DOHH2 (cell line): ENCODE measurements around the gene VPS4B.

ENCODE experiments used
- H3F3A ChIP-seq: fragments of 200-600 bp; sonication (generic), shearing (Covaris generic); 2 replicates; pipeline ENCODE4 v1.6.0; 2016; ENCODE audit warnings: antibody characterized with exemption, mild to moderate bottlenecking; ENCODE audit not compliant: control insufficient read depth, insufficient read depth
- H3K27ac ChIP-seq: fragments of 200-600 bp; sonication (generic); 2 replicates; pipeline ENCODE4 v1.5.1; 2014; ENCODE audit warnings: low read depth, mild to moderate bottlenecking, low read length, moderate library complexity
- H3K27me3 ChIP-seq: fragments of 200-600 bp; sonication (generic); 2 replicates; pipeline ENCODE4 v1.6.1; 2014; ENCODE audit warnings: mild to moderate bottlenecking, low read length, mixed read lengths; ENCODE audit not compliant: control insufficient read depth
- H3K36me3 ChIP-seq: fragments of 200-600 bp; sonication (generic); 2 replicates; pipeline ENCODE4 v1.6.1; 2014; ENCODE audit warnings: mild to moderate bottlenecking, low read length, moderate library complexity, mixed read lengths; ENCODE audit not compliant: control insufficient read depth
- H3K4me1 ChIP-seq: fragments of 200-600 bp; sonication (generic); 2 replicates; pipeline ENCODE4 v1.6.1; 2014; ENCODE audit warnings: mild to moderate bottlenecking, low read length, mixed read lengths; ENCODE audit not compliant: control insufficient read depth
- H3K4me2 ChIP-seq: fragments of 200-600 bp; sonication (generic); 2 replicates; pipeline ENCODE4 v1.6.0; 2014; ENCODE audit warnings: mild to moderate bottlenecking, low read length, moderate library complexity
- H3K4me3 ChIP-seq: fragments of 200-600 bp; sonication (generic); 2 replicates; pipeline ENCODE4 v1.5.1; 2014; ENCODE audit warnings: mild to moderate bottlenecking, low read length, mixed read lengths
- H3K79me2 ChIP-seq: fragments of 200-600 bp; sonication (generic); 2 replicates; pipeline ENCODE4 v1.6.1; 2014; ENCODE audit warnings: mild to moderate bottlenecking, low read length, mixed read lengths; ENCODE audit not compliant: control insufficient read depth
- H3K9me2 ChIP-seq: fragments of 200-600 bp; sonication (generic); replicated peaks from 2 replicates; pipeline ENCODE4 v1.6.1; 2014; ENCODE audit warnings: mild to moderate bottlenecking, low read length, mixed read lengths; ENCODE audit not compliant: control insufficient read depth
- H3K9me3 ChIP-seq: fragments of 200-600 bp; sonication (generic); 2 replicates; pipeline ENCODE4 v1.6.1; 2014; ENCODE audit warnings: antibody characterized with exemption, low read length, mixed read lengths; ENCODE audit not compliant: control insufficient read depth, insufficient read depth
- H4K20me1 ChIP-seq: fragments of 200-600 bp; sonication (generic); 2 replicates; pipeline ENCODE4 v1.6.0; 2014; ENCODE audit warnings: low read depth, mild to moderate bottlenecking, antibody characterized with exemption, low read length, moderate library complexity; ENCODE audit not compliant: control insufficient read depth, insufficient read depth
- EZH2phosphoT487 ChIP-seq: fragments of 200-600 bp; sonication (generic); IDR thresholded peaks from 2 replicates; pipeline ENCODE4 v1.6.1; 2017; ENCODE audit warnings: borderline replicate concordance, mild to moderate bottlenecking, antibody characterized with exemption, low read length, moderate library complexity, mixed read lengths
- TF ChIP-seq, protein P1 (sequence below): fragments of 200-600 bp; sonication (generic); IDR thresholded peaks from one replicate; pipeline ENCODE4 v1.5.1; 2014; ENCODE audit warnings: antibody characterized with exemption, mild to moderate bottlenecking, low read depth, low read length; ENCODE audit not compliant: poor library complexity, severe bottlenecking

VPS4B gene

DNA sequence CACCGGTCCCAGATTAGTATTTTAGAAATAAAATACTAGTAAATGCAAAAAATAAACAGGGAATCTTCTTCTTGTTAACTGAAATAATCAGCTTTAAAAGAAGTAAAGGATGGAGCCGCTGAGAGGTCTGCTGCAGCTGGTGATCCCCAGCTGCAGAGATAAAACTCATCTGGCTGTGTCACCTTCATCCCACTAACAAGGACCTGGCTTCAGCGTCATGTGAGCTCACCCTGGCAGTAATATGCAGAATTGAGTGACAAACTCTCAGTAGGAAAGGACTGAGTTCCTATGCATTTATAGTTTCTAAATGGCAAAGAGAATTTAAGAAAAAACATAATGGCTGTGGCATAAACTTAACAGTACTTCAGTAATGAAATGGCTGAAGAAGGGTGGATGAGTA is 27.3 kb downstream of the VPS4B start:
- Histone ChIP-seq H3K27ac (no peak overlapping the region), H3K4me2 (no peak overlapping the region), H3K4me1 (no peaks in the 10 kb centered on the region), H3K9me3 (no peaks in the 10 kb centered on the region), H3K9me2 (no peaks in the 10 kb centered on the region), H3K4me3 (no peak overlapping the region), H4K20me1 (no peaks in the 10 kb centered on the region), H3K79me2 (no peaks in the 10 kb centered on the region), H3F3A (no peaks in the 10 kb centered on the region), H3K36me3 (peaks cover 63% of the 10 kb centered on the region), H3K27me3 (no peaks in the 10 kb centered on the region)
- TF ChIP-seq, protein P1, sequence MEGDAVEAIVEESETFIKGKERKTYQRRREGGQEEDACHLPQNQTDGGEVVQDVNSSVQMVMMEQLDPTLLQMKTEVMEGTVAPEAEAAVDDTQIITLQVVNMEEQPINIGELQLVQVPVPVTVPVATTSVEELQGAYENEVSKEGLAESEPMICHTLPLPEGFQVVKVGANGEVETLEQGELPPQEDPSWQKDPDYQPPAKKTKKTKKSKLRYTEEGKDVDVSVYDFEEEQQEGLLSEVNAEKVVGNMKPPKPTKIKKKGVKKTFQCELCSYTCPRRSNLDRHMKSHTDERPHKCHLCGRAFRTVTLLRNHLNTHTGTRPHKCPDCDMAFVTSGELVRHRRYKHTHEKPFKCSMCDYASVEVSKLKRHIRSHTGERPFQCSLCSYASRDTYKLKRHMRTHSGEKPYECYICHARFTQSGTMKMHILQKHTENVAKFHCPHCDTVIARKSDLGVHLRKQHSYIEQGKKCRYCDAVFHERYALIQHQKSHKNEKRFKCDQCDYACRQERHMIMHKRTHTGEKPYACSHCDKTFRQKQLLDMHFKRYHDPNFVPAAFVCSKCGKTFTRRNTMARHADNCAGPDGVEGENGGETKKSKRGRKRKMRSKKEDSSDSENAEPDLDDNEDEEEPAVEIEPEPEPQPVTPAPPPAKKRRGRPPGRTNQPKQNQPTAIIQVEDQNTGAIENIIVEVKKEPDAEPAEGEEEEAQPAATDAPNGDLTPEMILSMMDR: no peak
- no peak for TF ChIP-seq EZH2phosphoT487

DNA sequence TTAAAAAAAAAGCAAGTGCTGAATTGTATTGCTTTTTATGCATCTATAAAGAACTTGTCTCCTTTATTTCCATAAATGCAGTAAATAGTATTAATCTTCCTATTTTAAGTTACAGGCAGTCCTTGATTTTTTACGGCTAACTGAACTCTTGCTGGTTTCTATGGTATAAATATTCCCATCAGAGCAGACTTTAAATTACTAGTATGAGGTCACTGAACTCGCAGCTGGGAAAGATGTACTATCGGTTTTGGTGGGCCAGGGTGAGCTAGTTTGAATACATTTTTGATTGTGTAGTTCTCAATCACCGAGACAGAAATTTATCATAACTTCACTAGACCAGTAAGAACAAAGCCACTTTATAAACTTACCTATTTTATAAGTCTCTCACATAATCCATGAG is 34.4 kb downstream of the VPS4B start:
- Histone ChIP-seq H3K9me3 (no peaks in the 10 kb centered on the region), H3F3A (no peaks in the 10 kb centered on the region), H4K20me1 (no peaks in the 10 kb centered on the region), H3K9me2 (no peaks in the 10 kb centered on the region), H3K27me3 (no peaks in the 10 kb centered on the region), H3K27ac (no peak overlapping the region), H3K4me2 (no peak overlapping the region), H3K79me2 (no peaks in the 10 kb centered on the region), H3K4me1 (no peaks in the 10 kb centered on the region), H3K4me3 (no peak overlapping the region), H3K36me3 (peaks cover 27% of the 10 kb centered on the region)
- TF ChIP-seq, protein P1: no peak
- TF ChIP-seq EZH2phosphoT487: no peak

DNA sequence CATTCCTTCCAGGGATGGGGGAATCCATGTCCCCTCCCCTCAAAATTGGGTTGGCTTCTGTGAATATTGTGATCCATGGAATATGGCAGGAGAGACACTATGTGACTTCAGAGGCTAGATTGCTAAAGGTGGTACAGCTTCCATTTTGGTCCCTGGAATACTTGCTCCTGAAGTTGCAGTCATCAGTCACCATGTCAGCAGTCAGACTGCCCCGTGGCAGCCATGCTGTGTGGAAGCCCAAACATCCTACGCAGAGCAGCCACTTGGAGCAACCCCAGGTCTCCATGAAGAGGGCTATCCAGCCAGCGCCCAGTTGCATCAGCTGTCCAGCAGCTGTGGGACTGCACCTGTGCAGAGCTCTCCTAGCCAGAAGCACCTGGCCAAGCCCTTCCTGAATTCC is 39.4 kb downstream of the VPS4B start:
- Histone ChIP-seq H3K4me1 (no peaks in the 10 kb centered on the region), H3K27me3 (no peaks in the 10 kb centered on the region; the same call in 1 of the 2 replicates), H3K36me3 (no peaks in the 10 kb centered on the region), H3K4me2 (no peak overlapping the region), H3K27ac (no peak overlapping the region), H3K79me2 (no peaks in the 10 kb centered on the region), H3K9me3 (no peaks in the 10 kb centered on the region), H3K9me2 (no peaks in the 10 kb centered on the region), H4K20me1 (no peaks in the 10 kb centered on the region), H3K4me3 (no peak overlapping the region), H3F3A (peaks cover 3% of the 10 kb centered on the region; the same call in 1 of the 2 replicates)
- TF ChIP-seq, protein P1: no peak
- TF ChIP-seq EZH2phosphoT487: no peak

DNA sequence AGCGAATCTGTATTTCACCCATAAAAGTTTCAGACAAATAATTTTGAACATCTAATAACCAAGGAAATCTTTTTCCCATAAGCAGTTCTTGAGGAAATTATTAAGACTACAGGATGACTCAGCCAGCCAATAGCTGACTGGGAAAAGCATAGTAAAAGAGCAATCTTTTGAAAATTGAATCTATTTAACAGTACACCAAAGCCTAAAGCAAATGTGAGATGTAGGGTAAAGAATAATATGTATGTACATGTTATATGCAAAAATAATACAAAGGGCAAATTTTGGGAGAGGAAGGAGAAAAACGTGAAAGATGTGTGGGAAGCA is 42.7 kb downstream of the VPS4B start:
- TF ChIP-seq, protein P1: no peak
- TF ChIP-seq EZH2phosphoT487: no peak
- no peaks in the 10 kb centered on the region for H3K9me3 ChIP-seq
- H3K4me2 ChIP-seq: no peak overlapping the region
- H3K36me3 ChIP-seq: no peaks in the 10 kb centered on the region
- no peak overlapping the region for H3K27ac ChIP-seq
- peaks cover 5% of the 10 kb centered on the region for H3K27me3 ChIP-seq
- no peaks in the 10 kb centered on the region for H3K9me2 ChIP-seq
- no peaks in the 10 kb centered on the region for H3K4me1 ChIP-seq
- peaks cover 3% of the 10 kb centered on the region; the same call in 1 of the 2 replicates for H3F3A ChIP-seq
- no peak overlapping the region for H3K4me3 ChIP-seq
- H4K20me1 ChIP-seq: no peaks in the 10 kb centered on the region
- no peaks in the 10 kb centered on the region for H3K79me2 ChIP-seq
